GM23338 (cell line): ENCODE data around the gene ARID4B. TPM values are rescaled to one million over a fixed set of nuclear protein-coding genes. Genes with fewer than 3 reads are reported as not detected.

Experiments
- ATAC-seq: fragments of 200-7000 bp; cut with Tn5 transposase; 3 replicates; pipeline ENCODE4 v1.9.1; 2020
- DNase-seq: peaks from one replicate; pipeline ENCODE4 v3.0.0-alpha.2; 2015; ENCODE audit warnings: low spot score
- H2AFZ ChIP-seq: fragments of 200-600 bp; sonication (generic); 2 replicates; pipeline ENCODE4 v1.8.0; 2016; ENCODE audit warnings: antibody characterized with exemption, mild to moderate bottlenecking, moderate library complexity
- H3F3A ChIP-seq: fragments of 200-600 bp; sonication (generic); replicated peaks from 2 replicates; pipeline ENCODE4 v1.8.0; 2017; ENCODE audit warnings: antibody characterized with exemption, mixed run types, low read depth
- H3K27ac ChIP-seq: fragments of 200-600 bp; sonication (generic); 2 replicates; pipeline ENCODE4 v1.6.1; 2016; ENCODE audit warnings: low read depth
- H3K27me3 ChIP-seq: fragments of 200-600 bp; sonication (generic); 2 replicates; pipeline ENCODE4 v1.8.0; 2016; ENCODE audit warnings: mild to moderate bottlenecking, mixed run types, moderate library complexity; ENCODE audit not compliant: insufficient read depth
- H3K36me3 ChIP-seq: fragments of 200-600 bp; sonication (generic); 2 replicates; pipeline ENCODE4 v1.8.0; 2016; ENCODE audit warnings: mild to moderate bottlenecking; ENCODE audit not compliant: insufficient read depth
- H3K4me1 ChIP-seq: fragments of 200-600 bp; sonication (generic); 2 replicates; pipeline ENCODE4 v1.8.0; 2016; ENCODE audit warnings: mild to moderate bottlenecking, moderate library complexity; ENCODE audit not compliant: insufficient read depth
- H3K4me2 ChIP-seq: fragments of 200-600 bp; sonication (generic); 2 replicates; pipeline ENCODE4 v1.7.1; 2017; ENCODE audit warnings: mixed run types
- H3K4me3 ChIP-seq: fragments of 200-600 bp; sonication (generic); 2 replicates; pipeline ENCODE4 v1.6.1; 2016; ENCODE audit warnings: mixed run types
- H3K79me2 ChIP-seq: fragments of 200-600 bp; sonication (generic); replicated peaks from 2 replicates; pipeline ENCODE4 v1.8.0; 2017; ENCODE audit warnings: mild to moderate bottlenecking; ENCODE audit not compliant: insufficient read depth
- H3K9me2 ChIP-seq: fragments of 200-600 bp; sonication (generic); 2 replicates; pipeline ENCODE4 v1.8.0; 2017; ENCODE audit not compliant: insufficient read depth
- H4K20me1 ChIP-seq: fragments of 200-600 bp; sonication (generic); replicated peaks from 2 replicates; pipeline ENCODE4 v1.8.0; 2017; ENCODE audit warnings: mild to moderate bottlenecking; ENCODE audit not compliant: insufficient read depth
- H3K27ac Mint-ChIP-seq: 2 replicates; pipeline ENCODE4 v1.8.0; 2020; ENCODE audit warnings: inconsistent platforms, mild to moderate bottlenecking, moderate library complexity, mixed read lengths
- H3K27me3 Mint-ChIP-seq: 3 replicates; pipeline ENCODE4 v1.8.0; 2022; ENCODE audit warnings: low read depth, mild to moderate bottlenecking, moderate library complexity, mixed read lengths, inconsistent platforms; ENCODE audit not compliant: insufficient read depth, poor library complexity
- H3K36me3 Mint-ChIP-seq: 3 replicates; pipeline ENCODE4 v1.8.0; 2021; ENCODE audit warnings: low read depth, mild to moderate bottlenecking, inconsistent platforms, moderate library complexity, mixed read lengths
- H3K4me1 Mint-ChIP-seq: 3 replicates; pipeline ENCODE4 v1.8.0; 2020; ENCODE audit warnings: mild to moderate bottlenecking, inconsistent platforms, mixed read lengths
- H3K4me3 Mint-ChIP-seq: 3 replicates; pipeline ENCODE4 v1.8.0; 2021; ENCODE audit warnings: moderate library complexity, mild to moderate bottlenecking, inconsistent platforms, mixed read lengths
- H3K9me3 Mint-ChIP-seq: 3 replicates; pipeline ENCODE4 v1.8.0; 2020; ENCODE audit warnings: moderate library complexity, mild to moderate bottlenecking, inconsistent platforms, mixed read lengths
- CREB1 ChIP-seq: fragments of 250-450 bp; sonication (Bioruptor Pico); IDR thresholded peaks from 2 replicates; pipeline ENCODE4 v1.5.0; 2020; ENCODE audit warnings: low read depth, mild to moderate bottlenecking, moderate library complexity
- EZH2 ChIP-seq: fragments of 200-600 bp; sonication (generic); IDR thresholded peaks from one replicate; pipeline ENCODE4 v1.8.0; 2017; ENCODE audit warnings: antibody characterized with exemption, mild to moderate bottlenecking, low read depth; ENCODE audit not compliant: unreplicated experiment
- EZH2phosphoT487 ChIP-seq: fragments of 200-600 bp; sonication (generic); IDR thresholded peaks from one replicate; pipeline ENCODE4 v1.8.1; 2018; ENCODE audit warnings: antibody characterized with exemption; ENCODE audit not compliant: unreplicated experiment
- JUNB ChIP-seq: IDR thresholded peaks from one replicate; pipeline ENCODE4 v1.6.1; 2016; ENCODE audit warnings: antibody characterized with exemption; ENCODE audit not compliant: unreplicated experiment
- NANOG ChIP-seq: IDR thresholded peaks from 2 replicates; pipeline ENCODE4 v1.6.1; 2016; ENCODE audit warnings: antibody characterized with exemption, borderline replicate concordance
- POLR2AphosphoS5 ChIP-seq: IDR thresholded peaks from 2 replicates; pipeline ENCODE4 v1.6.1; 2016; ENCODE audit warnings: antibody characterized with exemption, low read depth
- STAT1 ChIP-seq: IDR thresholded peaks from one replicate; pipeline ENCODE4 v1.6.1; 2016; ENCODE audit warnings: antibody characterized with exemption; ENCODE audit not compliant: unreplicated experiment
- ZNF114 ChIP-seq: fragments of 250-450 bp; sonication (Bioruptor Pico); IDR thresholded peaks from 2 replicates; pipeline ENCODE4 v1.5.0; 2020; ENCODE audit warnings: mild to moderate bottlenecking, moderate library complexity
- ZNF331 ChIP-seq: fragments of 250-450 bp; sonication (Bioruptor Pico); IDR thresholded peaks from 2 replicates; pipeline ENCODE4 v1.5.0; 2020; ENCODE audit warnings: low read depth, mild to moderate bottlenecking, moderate library complexity
- polyA plus RNA-seq: library from polyadenylated mRNA; unstranded; fragments of >200 nt; fragmentation: Nextera tagmentation; extraction: Ambion mirVana; gene quantifications from 2 replicates; pipeline ENCODE4 v1.2.1, GENCODE V29; 2016
- total RNA-seq: library from RNA; depleted of rRNA; stranded (reverse); fragments of >200 nt; shearing (Covaris generic); gene quantifications from 2 replicates; pipeline ENCODE4 v1.2.3, GENCODE V29; 2014
- TF ChIP-seq, protein P1 (sequence below): fragments of 250-450 bp; sonication (Bioruptor Pico); IDR thresholded peaks from 2 replicates; pipeline ENCODE4 v1.5.0; 2020; ENCODE audit warnings: mild to moderate bottlenecking, moderate library complexity
- TF ChIP-seq, protein P2 (sequence below): IDR thresholded peaks from 2 replicates; pipeline ENCODE4 v1.6.1; 2016; ENCODE audit warnings: antibody characterized with exemption
- TF ChIP-seq, protein P3 (sequence below), 2 experiments: fragments of 200-600 bp in 1 of 2; sonication (generic) in 1 of 2; conservative IDR thresholded peaks; 2 replicates each; pipeline versions ENCODE4 v1.5.1 to v1.6.1; 2016 to 2017; ENCODE audit warnings: antibody characterized with exemption in 2 of 2, low read depth in 2 of 2, mild to moderate bottlenecking in 2 of 2, moderate library complexity in 1 of 2

ARID4B gene
- total and polyA plus RNA-seq, 2 experiments from 2014 or later, result 25.1 to 59.8 TPM

DNA sequence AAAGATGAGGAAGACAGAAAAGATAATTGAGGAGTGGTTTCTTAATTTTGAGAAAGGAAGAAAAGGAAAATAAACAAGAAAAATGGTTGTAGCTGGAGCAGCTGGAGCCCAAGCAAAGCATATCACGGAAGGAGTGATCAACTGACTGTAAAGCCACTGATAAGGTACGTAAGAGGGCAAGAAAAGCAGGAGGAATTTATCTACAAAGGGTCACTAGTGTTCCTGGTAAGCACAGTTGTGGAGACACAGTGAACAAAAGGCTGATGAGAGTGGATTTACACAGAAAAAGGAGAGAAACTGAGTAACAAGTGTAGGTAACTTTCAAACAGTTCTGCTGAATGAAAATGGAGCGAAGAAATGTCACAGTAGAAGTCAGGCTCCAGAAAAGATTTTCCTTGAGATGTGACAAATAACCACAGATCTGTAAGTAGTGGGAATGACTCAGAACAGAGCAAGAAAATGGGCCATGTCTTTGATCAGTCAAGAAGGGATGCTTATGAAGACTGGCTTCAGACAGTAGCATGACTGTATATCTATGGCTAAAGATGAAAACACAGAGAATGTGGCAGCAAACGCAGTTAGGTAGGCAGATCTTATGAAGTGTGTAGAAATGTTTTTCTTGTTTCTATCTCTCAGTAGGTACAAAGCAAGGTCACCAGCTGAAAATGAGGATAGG, 121.3 kb downstream of the ARID4B start:
- Histone ChIP-seq H3K9me2 (no peaks in the 10 kb centered on the region), H3K27me3 (no peaks in the 10 kb centered on the region), H3K4me3 (no peak overlapping the region), H3K79me2 (no peaks in the 10 kb centered on the region), H3F3A (no peaks in the 10 kb centered on the region; the same call in 1 of the 2 replicates), H4K20me1 (no peaks in the 10 kb centered on the region), H2AFZ (no peak overlapping the region), H3K4me1 (0 out of 2 replicates have a peak, but pooled peaks cover 8% of the 10 kb centered on the region), H3K36me3 (no peaks in the 10 kb centered on the region), H3K27ac (no peak overlapping the region), H3K4me2 (no peak overlapping the region)
- peaks cover 15% of the 10 kb centered on the region for H3K36me3 Mint-ChIP-seq
- ATAC-seq (no peak), DNase-seq (no peak)
- no peaks in the 10 kb centered on the region for H3K9me3 Mint-ChIP-seq
- TF ChIP-seq EZH2 (no peak), NANOG (no peak), EZH2phosphoT487 (no peak), STAT1 (no peak), JUNB (no peak), ZNF331 (CRISPR knock-in tag) (no peak), CREB1 (CRISPR knock-in tag) (no peak), ZNF114 (CRISPR knock-in tag) (no peak), POLR2AphosphoS5 (no peak)
- TF ChIP-seq, protein P1, sequence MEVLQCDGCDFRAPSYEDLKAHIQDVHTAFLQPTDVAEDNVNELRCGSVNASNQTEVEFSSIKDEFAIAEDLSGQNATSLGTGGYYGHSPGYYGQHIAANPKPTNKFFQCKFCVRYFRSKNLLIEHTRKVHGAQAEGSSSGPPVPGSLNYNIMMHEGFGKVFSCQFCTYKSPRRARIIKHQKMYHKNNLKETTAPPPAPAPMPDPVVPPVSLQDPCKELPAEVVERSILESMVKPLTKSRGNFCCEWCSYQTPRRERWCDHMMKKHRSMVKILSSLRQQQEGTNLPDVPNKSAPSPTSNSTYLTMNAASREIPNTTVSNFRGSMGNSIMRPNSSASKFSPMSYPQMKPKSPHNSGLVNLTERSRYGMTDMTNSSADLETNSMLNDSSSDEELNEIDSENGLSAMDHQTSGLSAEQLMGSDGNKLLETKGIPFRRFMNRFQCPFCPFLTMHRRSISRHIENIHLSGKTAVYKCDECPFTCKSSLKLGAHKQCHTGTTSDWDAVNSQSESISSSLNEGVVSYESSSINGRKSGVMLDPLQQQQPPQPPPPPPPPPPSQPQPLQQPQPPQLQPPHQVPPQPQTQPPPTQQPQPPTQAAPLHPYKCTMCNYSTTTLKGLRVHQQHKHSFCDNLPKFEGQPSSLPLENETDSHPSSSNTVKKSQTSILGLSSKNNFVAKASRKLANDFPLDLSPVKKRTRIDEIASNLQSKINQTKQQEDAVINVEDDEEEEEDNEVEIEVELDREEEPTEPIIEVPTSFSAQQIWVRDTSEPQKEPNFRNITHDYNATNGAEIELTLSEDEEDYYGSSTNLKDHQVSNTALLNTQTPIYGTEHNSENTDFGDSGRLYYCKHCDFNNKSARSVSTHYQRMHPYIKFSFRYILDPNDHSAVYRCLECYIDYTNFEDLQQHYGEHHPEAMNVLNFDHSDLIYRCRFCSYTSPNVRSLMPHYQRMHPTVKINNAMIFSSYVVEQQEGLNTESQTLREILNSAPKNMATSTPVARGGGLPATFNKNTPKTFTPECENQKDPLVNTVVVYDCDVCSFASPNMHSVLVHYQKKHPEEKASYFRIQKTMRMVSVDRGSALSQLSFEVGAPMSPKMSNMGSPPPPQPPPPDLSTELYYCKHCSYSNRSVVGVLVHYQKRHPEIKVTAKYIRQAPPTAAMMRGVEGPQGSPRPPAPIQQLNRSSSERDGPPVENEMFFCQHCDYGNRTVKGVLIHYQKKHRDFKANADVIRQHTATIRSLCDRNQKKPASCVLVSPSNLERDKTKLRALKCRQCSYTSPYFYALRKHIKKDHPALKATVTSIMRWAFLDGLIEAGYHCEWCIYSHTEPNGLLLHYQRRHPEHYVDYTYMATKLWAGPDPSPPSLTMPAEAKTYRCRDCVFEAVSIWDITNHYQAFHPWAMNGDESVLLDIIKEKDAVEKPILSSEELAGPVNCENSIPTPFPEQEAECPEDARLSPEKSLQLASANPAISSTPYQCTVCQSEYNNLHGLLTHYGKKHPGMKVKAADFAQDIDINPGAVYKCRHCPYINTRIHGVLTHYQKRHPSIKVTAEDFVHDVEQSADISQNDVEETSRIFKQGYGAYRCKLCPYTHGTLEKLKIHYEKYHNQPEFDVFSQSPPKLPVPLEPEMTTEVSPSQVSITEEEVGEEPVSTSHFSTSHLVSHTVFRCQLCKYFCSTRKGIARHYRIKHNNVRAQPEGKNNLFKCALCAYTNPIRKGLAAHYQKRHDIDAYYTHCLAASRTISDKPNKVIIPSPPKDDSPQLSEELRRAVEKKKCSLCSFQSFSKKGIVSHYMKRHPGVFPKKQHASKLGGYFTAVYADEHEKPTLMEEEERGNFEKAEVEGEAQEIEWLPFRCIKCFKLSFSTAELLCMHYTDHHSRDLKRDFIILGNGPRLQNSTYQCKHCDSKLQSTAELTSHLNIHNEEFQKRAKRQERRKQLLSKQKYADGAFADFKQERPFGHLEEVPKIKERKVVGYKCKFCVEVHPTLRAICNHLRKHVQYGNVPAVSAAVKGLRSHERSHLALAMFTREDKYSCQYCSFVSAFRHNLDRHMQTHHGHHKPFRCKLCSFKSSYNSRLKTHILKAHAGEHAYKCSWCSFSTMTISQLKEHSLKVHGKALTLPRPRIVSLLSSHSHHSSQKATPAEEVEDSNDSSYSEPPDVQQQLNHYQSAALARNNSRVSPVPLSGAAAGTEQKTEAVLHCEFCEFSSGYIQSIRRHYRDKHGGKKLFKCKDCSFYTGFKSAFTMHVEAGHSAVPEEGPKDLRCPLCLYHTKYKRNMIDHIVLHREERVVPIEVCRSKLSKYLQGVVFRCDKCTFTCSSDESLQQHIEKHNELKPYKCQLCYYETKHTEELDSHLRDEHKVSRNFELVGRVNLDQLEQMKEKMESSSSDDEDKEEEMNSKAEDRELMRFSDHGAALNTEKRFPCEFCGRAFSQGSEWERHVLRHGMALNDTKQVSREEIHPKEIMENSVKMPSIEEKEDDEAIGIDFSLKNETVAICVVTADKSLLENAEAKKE, result no peak
- TF ChIP-seq, protein P2, sequence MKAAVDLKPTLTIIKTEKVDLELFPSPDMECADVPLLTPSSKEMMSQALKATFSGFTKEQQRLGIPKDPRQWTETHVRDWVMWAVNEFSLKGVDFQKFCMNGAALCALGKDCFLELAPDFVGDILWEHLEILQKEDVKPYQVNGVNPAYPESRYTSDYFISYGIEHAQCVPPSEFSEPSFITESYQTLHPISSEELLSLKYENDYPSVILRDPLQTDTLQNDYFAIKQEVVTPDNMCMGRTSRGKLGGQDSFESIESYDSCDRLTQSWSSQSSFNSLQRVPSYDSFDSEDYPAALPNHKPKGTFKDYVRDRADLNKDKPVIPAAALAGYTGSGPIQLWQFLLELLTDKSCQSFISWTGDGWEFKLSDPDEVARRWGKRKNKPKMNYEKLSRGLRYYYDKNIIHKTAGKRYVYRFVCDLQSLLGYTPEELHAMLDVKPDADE, result no peak
- TF ChIP-seq, protein P3, sequence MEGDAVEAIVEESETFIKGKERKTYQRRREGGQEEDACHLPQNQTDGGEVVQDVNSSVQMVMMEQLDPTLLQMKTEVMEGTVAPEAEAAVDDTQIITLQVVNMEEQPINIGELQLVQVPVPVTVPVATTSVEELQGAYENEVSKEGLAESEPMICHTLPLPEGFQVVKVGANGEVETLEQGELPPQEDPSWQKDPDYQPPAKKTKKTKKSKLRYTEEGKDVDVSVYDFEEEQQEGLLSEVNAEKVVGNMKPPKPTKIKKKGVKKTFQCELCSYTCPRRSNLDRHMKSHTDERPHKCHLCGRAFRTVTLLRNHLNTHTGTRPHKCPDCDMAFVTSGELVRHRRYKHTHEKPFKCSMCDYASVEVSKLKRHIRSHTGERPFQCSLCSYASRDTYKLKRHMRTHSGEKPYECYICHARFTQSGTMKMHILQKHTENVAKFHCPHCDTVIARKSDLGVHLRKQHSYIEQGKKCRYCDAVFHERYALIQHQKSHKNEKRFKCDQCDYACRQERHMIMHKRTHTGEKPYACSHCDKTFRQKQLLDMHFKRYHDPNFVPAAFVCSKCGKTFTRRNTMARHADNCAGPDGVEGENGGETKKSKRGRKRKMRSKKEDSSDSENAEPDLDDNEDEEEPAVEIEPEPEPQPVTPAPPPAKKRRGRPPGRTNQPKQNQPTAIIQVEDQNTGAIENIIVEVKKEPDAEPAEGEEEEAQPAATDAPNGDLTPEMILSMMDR (conservative IDR thresholded peaks at IDR 0.05; ENCODE audit: low read depth in 2 of 2), result no peak
- peaks cover 1% of the 10 kb centered on the region for H3K27me3 Mint-ChIP-seq
- H3K4me3 Mint-ChIP-seq, result no peak overlapping the region; the same call in 2 of the 3 replicates
- no peak overlapping the region for H3K27ac Mint-ChIP-seq
- peaks cover 8% of the 10 kb centered on the region for H3K4me1 Mint-ChIP-seq
